Measurements from ENCODE around the gene SOWAHA.

- TF ChIP-seq SUZ12 (IDR thresholded peaks at IDR 0.05; ENCODE audit: extremely low read depth, insufficient read depth, insufficient read length) (no peak), ZNF274 (IDR thresholded peaks at IDR 0.05; ENCODE audit: low read depth, low read length) (no peak)
These were observed 19.5 kb downstream of the SOWAHA start for GRCh38 chr5:132832612-132833011.
